K562 (cell line): Measurements from ENCODE around the gene SLC25A17. TPM values are rescaled to one million over a fixed set of nuclear protein-coding genes. Genes with fewer than 3 reads are reported as not detected.

Experiments
- ATAC-seq: fragments of 200-7000 bp; cut with Tn5 transposase; 3 replicates; pipeline ENCODE4 v1.9.1; 2020; ENCODE audit warnings: moderate library complexity
- BruUV-seq: library from RNA; stranded (reverse); fragments of 400-500 nt; replicated peaks from 2 replicates; lab custom pipeline; 2021; lab: Mats Ljungman, UMichigan
- CTCF ChIA-PET: fragments of 300-600 bp; formaldehyde crosslinking; extraction: SDS; loops from one replicate; lab custom pipeline; 2021; ENCODE audit warnings: low intra/inter-chr PET ratio; lab: Yijun Ruan, JAX
- POLR2A ChIA-PET: fragments of 300-600, 350-650 bp; sonication (Branson Sonifier 250); formaldehyde crosslinking; extraction: SDS; loops from one replicate; lab custom pipeline; 2021; ENCODE audit warnings: antibody characterized with exemption, inconsistent platforms; lab: Yijun Ruan, JAX
- DNase-seq, 4 experiments: peaks; one replicate each; pipeline versions ENCODE4 v3.0.0 to v3.0.0-alpha.2; 2011 to 2018; ENCODE audit warnings: low spot score in 3 of 4, mixed read lengths in 3 of 4; ENCODE audit errors: extremely low read depth in 1 of 4
- FAIRE-seq: peaks from 2 replicates; lab custom pipeline; 2011; peaks lifted over from hg19 to GRCh38; lab: Jason Lieb, UNC
- H2AFZ ChIP-seq: 2 replicates; pipeline ENCODE4 v1.6.0; 2011; ENCODE audit warnings: low read depth, low read length, control low read depth, inconsistent platforms
- H3K27ac ChIP-seq: fragments of 200-600 bp; 3 replicates; pipeline ENCODE4 v1.8.0; 2011; ENCODE audit warnings: low read depth, mild to moderate bottlenecking, control low read depth, inconsistent platforms, low read length, moderate library complexity, mixed read lengths; ENCODE audit errors: extremely low read depth
- H3K27me3 ChIP-seq, 2 experiments: fragments of 300-600 bp in 1 of 2; 2 replicates in 1 of 2; 3 replicates in 1 of 2; pipeline versions ENCODE4 v1.6.0 to v1.8.0; 2011; ENCODE audit warnings: inconsistent platforms in 2 of 2, low read length in 2 of 2, mild to moderate bottlenecking in 1 of 2, mixed read lengths in 1 of 2, moderate library complexity in 1 of 2; ENCODE audit not compliant: control insufficient read depth in 2 of 2, insufficient read depth in 2 of 2
- H3K36me3 ChIP-seq: fragments of 300-600 bp; 3 replicates; pipeline ENCODE4 v1.8.0; 2011; ENCODE audit warnings: mild to moderate bottlenecking, low read length, inconsistent platforms; ENCODE audit not compliant: control insufficient read depth, insufficient read depth
- H3K4me1 ChIP-seq, 2 experiments: fragments of 200-600 bp in 1 of 2; replicated peaks in 1 of 2; 2 replicates in 1 of 2; 3 replicates in 1 of 2; pipeline versions ENCODE4 v1.5.1 to v1.8.0; 2011; ENCODE audit warnings: inconsistent platforms in 2 of 2, low read length in 2 of 2, mild to moderate bottlenecking in 1 of 2, mixed read lengths in 1 of 2, moderate library complexity in 1 of 2; ENCODE audit not compliant: control insufficient read depth in 2 of 2, insufficient read depth in 2 of 2
- H3K4me2 ChIP-seq: 2 replicates; pipeline ENCODE4 v1.6.1; 2011; ENCODE audit warnings: low read length, control low read depth, inconsistent platforms, mixed read lengths; ENCODE audit not compliant: insufficient read depth
- H3K4me3 ChIP-seq: fragments of 200-600 bp; sonication (generic), shearing (Covaris generic); 2 replicates; pipeline ENCODE4 v1.5.1; 2016; ENCODE audit warnings: control low read depth, inconsistent platforms
- H3K79me2 ChIP-seq: fragments of 200-600 bp; 3 replicates; pipeline ENCODE4 v1.8.0; 2011; ENCODE audit warnings: low read length, inconsistent platforms; ENCODE audit not compliant: control insufficient read depth, insufficient read depth
- H3K9ac ChIP-seq, 2 experiments: 2 replicates each; pipeline versions ENCODE4 v1.6.0 to v1.6.1; 2011; ENCODE audit warnings: low read depth in 2 of 2, low read length in 2 of 2, control low read depth in 1 of 2, inconsistent platforms in 1 of 2, mild to moderate bottlenecking in 1 of 2, mixed read lengths in 1 of 2; ENCODE audit not compliant: insufficient read depth in 1 of 2
- H3K9me1 ChIP-seq: one replicate; pipeline ENCODE4 v1.6.0; 2011; ENCODE audit warnings: inconsistent platforms, mild to moderate bottlenecking, low read length, moderate library complexity; ENCODE audit not compliant: control insufficient read depth, insufficient read depth
- H3K9me3 ChIP-seq: replicated peaks from 2 replicates; pipeline ENCODE4 v1.5.1; 2011; ENCODE audit warnings: low read depth, low read length, inconsistent platforms; ENCODE audit not compliant: control insufficient read depth, insufficient read depth
- H4K20me1 ChIP-seq: replicated peaks from 2 replicates; pipeline ENCODE4 v1.6.1; 2011; ENCODE audit warnings: low read length, inconsistent platforms, mixed read lengths; ENCODE audit not compliant: control insufficient read depth, insufficient read depth
- ARID4B ChIP-seq: sonication (generic); formaldehyde crosslinking; IDR thresholded peaks from 2 replicates; pipeline ENCODE4 v1.8.0; 2022; ENCODE audit warnings: mild to moderate bottlenecking, missing genetic modification reagents
- ETV1 ChIP-seq: fragments of 450-650 bp; conservative IDR thresholded peaks from 2 replicates; pipeline ENCODE4 v1.6.1; 2016; ENCODE audit warnings: missing genetic modification characterization, control low read depth, low read depth, missing compliant biosample characterization
- GTF2A2 ChIP-seq: IDR thresholded peaks from 2 replicates; pipeline ENCODE4 v1.6.1; 2016; ENCODE audit warnings: mild to moderate bottlenecking, missing genetic modification characterization, missing compliant biosample characterization
- MEIS2 ChIP-seq: fragments of 450-650 bp; IDR thresholded peaks from 2 replicates; pipeline ENCODE4 v1.6.1; 2014; ENCODE audit warnings: mild to moderate bottlenecking; ENCODE audit not compliant: partially characterized antibody
- PYGO2 ChIP-seq: fragments of 450-650 bp; IDR thresholded peaks from 2 replicates; pipeline ENCODE4 v1.6.1; 2016; ENCODE audit warnings: mild to moderate bottlenecking, missing genetic modification characterization, moderate library complexity, missing compliant biosample characterization
- SRSF9 ChIP-seq: fragments of 200-400 bp; formaldehyde crosslinking; IDR thresholded peaks from 2 replicates; pipeline ENCODE4 v1.6.1; 2017; ENCODE audit warnings: low read depth, low read length, borderline replicate concordance
- SUPT5H ChIP-seq: fragments of 450-650 bp; IDR thresholded peaks from 2 replicates; pipeline ENCODE4 v1.6.1; 2016
- TCFL5 ChIP-seq: fragments of 250-450 bp; sonication (Bioruptor Pico); conservative IDR thresholded peaks from 2 replicates; pipeline ENCODE4 v1.6.1; 2021; ENCODE audit warnings: mild to moderate bottlenecking, moderate library complexity, matching md5 sums
- ZNF217 ChIP-seq: sonication (generic); formaldehyde crosslinking; IDR thresholded peaks from 2 replicates; pipeline ENCODE4 v1.8.0; 2022; ENCODE audit warnings: mild to moderate bottlenecking, missing genetic modification reagents
- WGBS: fragments of 100-300 bp; shearing (Covaris generic); methylation state at CpG from one replicate; pipeline ENCODE4 v1.1.6; 2016; ENCODE audit warnings: low coverage, mixed read lengths; ENCODE audit not compliant: insufficient coverage; ENCODE audit errors: missing lambda C conversion rate; 5-methylcytosine and 5-hydroxymethylcytosine counted together
- in situ Hi-C: fragments of 300-500 bp; cut with MboI; formaldehyde crosslinking; loops from 4 replicates; pipeline ENCODE4 v1.15.0; 2018; ENCODE audit warnings: inconsistent platforms, mixed read lengths
- intact Hi-C: fragments of 100-400 bp; cut with micrococcal nuclease; formaldehyde crosslinking; loops from 2 replicates; pipeline ENCODE4 v1.14.2; 2022
- polyA plus RNA-seq, 8 experiments: library from polyadenylated mRNA; depleted of rRNA in 4 of 8; stranded (reverse) in 5 of 8; unstranded in 3 of 8; fragments of >200 nt; fragmentation: Nextera tagmentation in 2 of 8; fragmentation: Illumina TruSeq in 1 of 8; extraction: Ambion mirVana in 2 of 8; extraction: Trizol in 1 of 8; gene quantifications; 2 replicates each; pipeline versions ENCODE4 v1.2.1 to v1.2.3, GENCODE V29; 2011 to 2014; ENCODE audit warnings: inconsistent platforms in 1 of 8, missing spikeins in 1 of 8
- total RNA-seq, 7 experiments: library from RNA; depleted of rRNA in 6 of 7; stranded (reverse); fragments of >200 nt in 6 of 7; fragmentation: Illumina TruSeq in 2 of 7; extraction: Trizol in 2 of 7; gene quantifications; 2 replicates each; pipeline versions ENCODE4 v1.2.1 to v1.2.3, GENCODE V29; 2011 to 2021; ENCODE audit warnings: low replicate concordance in 1 of 7

SLC25A17 gene
- total and polyA plus RNA-seq, 9 of the 15 experiments (the other 6 are each of a cell fraction or from before 2014, with no cell fraction given): 32.6 to 136 (median 56.2) TPM

- FAIRE-seq (no peak), ATAC-seq (no peak), DNase-seq (no peak)
- H2AFZ ChIP-seq: no peak overlapping the region
- H3K27ac ChIP-seq: no peak overlapping the region
- H3K4me2 ChIP-seq: no peak overlapping the region
- peaks cover 5% of the 10 kb centered on the region for H3K9me3 ChIP-seq
- H3K4me3 ChIP-seq: no peak overlapping the region
- H3K27me3 ChIP-seq: peaks cover 0 to 6% of the 10 kb centered on the region in 2 experiments; a peak in 1 of 5 replicates
- H3K36me3 ChIP-seq: no peaks in the 10 kb centered on the region
- no peaks in the 10 kb centered on the region for H3K79me2 ChIP-seq
- in situ Hi-C loops (no loop called here), intact Hi-C loops (no loop called here)
- no TSS peak for BruUV-seq
- ChIA-PET POLR2A (interaction anchor here (0.6 to 1.8 kb wide), 3 partner anchors 13 to 231 kb away, joined by 3 to 5 read pairs (median 3); no protein-coding TSS in a partner anchor), CTCF (no interaction called here)
- 8% methylated on average over 1 of the region's 12 CpGs for WGBS
- no peak overlapping the region for H3K9ac ChIP-seq
- H4K20me1 ChIP-seq: no peaks in the 10 kb centered on the region
- H3K4me1 ChIP-seq: peaks cover 6% of the 10 kb centered on the region in 2 experiments; a peak in 3 of 5 replicates
- no peaks in the 10 kb centered on the region for H3K9me1 ChIP-seq
- TF ChIP-seq ZNF217 (CRISPR knock-in tag): no peak
- TF ChIP-seq TCFL5 (CRISPR knock-in tag): no peak
- no peak for TF ChIP-seq SRSF9
- TF ChIP-seq SUPT5H: no peak
- no peak for TF ChIP-seq GTF2A2 (tag)
- TF ChIP-seq PYGO2: no peak
- no peak for TF ChIP-seq ETV1 (tag)
- TF ChIP-seq MEIS2: no peak
- no peak for TF ChIP-seq ARID4B (CRISPR knock-in tag)
Measured at GRCh38 chr22:40746428-40747220, 72.5 kb downstream of the SLC25A17 start.
